ENCODE measurements around the gene PFKFB1.

DNA sequence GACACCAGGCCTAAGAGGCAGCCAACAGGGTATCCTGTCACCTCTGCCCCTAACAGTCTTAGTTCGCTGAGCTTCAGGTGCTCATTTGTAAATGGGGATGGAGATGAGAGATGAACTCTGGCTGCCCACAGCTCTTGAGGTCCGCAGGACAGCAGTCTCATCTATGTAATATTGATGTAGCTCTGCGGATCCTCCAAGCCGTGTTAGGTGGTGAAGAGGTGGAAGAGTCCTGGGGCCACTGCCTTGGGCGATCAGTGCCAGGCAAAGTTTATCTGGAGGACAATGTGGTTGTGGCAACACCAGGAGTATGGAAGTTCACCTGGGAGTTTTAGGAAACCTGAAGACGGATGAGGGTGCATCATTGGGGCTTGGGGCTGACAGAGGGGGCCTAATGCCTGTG, 59.9 kb downstream of the PFKFB1 start:
- TF ChIP-seq, protein P1, sequence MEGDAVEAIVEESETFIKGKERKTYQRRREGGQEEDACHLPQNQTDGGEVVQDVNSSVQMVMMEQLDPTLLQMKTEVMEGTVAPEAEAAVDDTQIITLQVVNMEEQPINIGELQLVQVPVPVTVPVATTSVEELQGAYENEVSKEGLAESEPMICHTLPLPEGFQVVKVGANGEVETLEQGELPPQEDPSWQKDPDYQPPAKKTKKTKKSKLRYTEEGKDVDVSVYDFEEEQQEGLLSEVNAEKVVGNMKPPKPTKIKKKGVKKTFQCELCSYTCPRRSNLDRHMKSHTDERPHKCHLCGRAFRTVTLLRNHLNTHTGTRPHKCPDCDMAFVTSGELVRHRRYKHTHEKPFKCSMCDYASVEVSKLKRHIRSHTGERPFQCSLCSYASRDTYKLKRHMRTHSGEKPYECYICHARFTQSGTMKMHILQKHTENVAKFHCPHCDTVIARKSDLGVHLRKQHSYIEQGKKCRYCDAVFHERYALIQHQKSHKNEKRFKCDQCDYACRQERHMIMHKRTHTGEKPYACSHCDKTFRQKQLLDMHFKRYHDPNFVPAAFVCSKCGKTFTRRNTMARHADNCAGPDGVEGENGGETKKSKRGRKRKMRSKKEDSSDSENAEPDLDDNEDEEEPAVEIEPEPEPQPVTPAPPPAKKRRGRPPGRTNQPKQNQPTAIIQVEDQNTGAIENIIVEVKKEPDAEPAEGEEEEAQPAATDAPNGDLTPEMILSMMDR (IDR thresholded peaks at IDR 0.05) = no peak
- no peak for TF ChIP-seq POLR2A (IDR thresholded peaks at IDR 0.05)

All from esophagus squamous epithelium (tissue), 4 donors.